HG03354 (cell line): ENCODE measurements around the gene KCNG2.
"Not testable (repeated sequence)": the region's sequence is repeated elsewhere in the genome, so short reads cannot be mapped to it uniquely, and the experiment has no call there.

Source experiments
- ATAC-seq: cut with Tn5 transposase; IDR thresholded peaks from one replicate; pipeline ENCODE4 v1.9.1; 2021; ENCODE audit warnings: mild to moderate bottlenecking; ENCODE audit not compliant: unreplicated experiment, poor library complexity, severe bottlenecking

Gene KCNG2

GRCh38 chr18:79876497-79876896 lies 78.8 kb downstream of the KCNG2 start:
- ATAC-seq, result no peak

GRCh38 chr18:79877163-79878091 lies 79.7 kb downstream of the KCNG2 start:
- ATAC-seq, result no peak

GRCh38 chr18:79878246-79878645 lies 80.5 kb downstream of the KCNG2 start:
- ATAC-seq, result not testable (repeated sequence)

- ATAC-seq, result no peak
Observed at GRCh38 chr18:79878741-79879378, 81.1 kb downstream of the KCNG2 start.

GRCh38 chr18:79879566-79879965 lies 81.8 kb downstream of the KCNG2 start:
- no peak for ATAC-seq

- no peak for ATAC-seq
Observed at GRCh38 chr18:79881695-79882094, 84.0 kb downstream of the KCNG2 start.

- no peak for ATAC-seq
Observed at GRCh38 chr18:79882522-79883241, 84.9 kb downstream of the KCNG2 start.

- ATAC-seq, result no peak
Observed at GRCh38 chr18:79883461-79884293, 85.9 kb downstream of the KCNG2 start.

GRCh38 chr18:79884294-79884962 lies 86.7 kb downstream of the KCNG2 start:
- no peak for ATAC-seq

GRCh38 chr18:79884963-79885728 lies 87.4 kb downstream of the KCNG2 start:
- no peak for ATAC-seq

GRCh38 chr18:79887181-79888000 lies 89.7 kb downstream of the KCNG2 start:
- ATAC-seq, result no peak

GRCh38 chr18:79888016-79888415 lies 90.3 kb downstream of the KCNG2 start:
- ATAC-seq, result no peak

- no peak for ATAC-seq
Observed at GRCh38 chr18:79889569-79889968, 91.8 kb downstream of the KCNG2 start.

- no peak for ATAC-seq
Observed at GRCh38 chr18:79890674-79891073, 92.9 kb downstream of the KCNG2 start.

GRCh38 chr18:79896738-79897137 lies 99.0 kb downstream of the KCNG2 start:
- no peak for ATAC-seq

GRCh38 chr18:79897940-79898625 lies 100.3 kb downstream of the KCNG2 start:
- ATAC-seq, result no peak
